ENCODE results near the gene BRS3. TPM values are rescaled to one million over a fixed set of nuclear protein-coding genes. Genes with fewer than 3 reads are reported as not detected.

The BRS3 gene
- polyA plus RNA-seq, 1 donor (not counting 4 experiments of a cell fraction or from before 2014, with no cell fraction given): not detected

GRCh38 chrX:136542281-136542680 is 54.5 kb downstream of the BRS3 start:
- TF ChIP-seq CTCF (optimal IDR thresholded peaks at IDR 0.05 in 1 of 3, IDR thresholded peaks at IDR 0.05 in 1 of 3, conservative IDR thresholded peaks at IDR 0.05 in 1 of 3; ENCODE audit: extremely low read depth in 1 of 3, insufficient read depth in 2 of 3, low read length in 3 of 3) (no peak), EZH2 (IDR thresholded peaks at IDR 0.05; ENCODE audit: low read length) (no peak)
- Histone ChIP-seq H3K9ac (ENCODE audit: control insufficient read depth, extremely low read depth, insufficient read depth, low read length) (no peak overlapping the region), H3K4me2 (ENCODE audit: control insufficient read depth, extremely low read depth, insufficient read depth, low read depth, low read length) (no peak overlapping the region), H3K36me3 (ENCODE audit: control insufficient read depth in 2 of 2, extremely low read depth in 1 of 2, insufficient read depth in 2 of 2, low read length in 2 of 2) (no peaks in the 10 kb centered on the region), H3K79me2 (ENCODE audit: control insufficient read depth, insufficient read depth, low read length) (no peaks in the 10 kb centered on the region), H3K27me3 (ENCODE audit: control insufficient read depth, extremely low read depth, insufficient read depth, low read length) (no peaks in the 10 kb centered on the region), H3K4me3 (ENCODE audit: control insufficient read depth in 2 of 3, extremely low read depth in 1 of 3, insufficient read depth in 2 of 3, low read depth in 1 of 3, low read length in 3 of 3) (no peak overlapping the region), H3K9me3 (ENCODE audit: control insufficient read depth, low read depth, low read length) (no peaks in the 10 kb centered on the region), H3K27ac (ENCODE audit: control insufficient read depth, insufficient read depth, low read length) (no peak overlapping the region), H3K9me1 (ENCODE audit: control insufficient read depth, extremely low read depth, insufficient read depth, low read length) (no peaks in the 10 kb centered on the region), H2AFZ (ENCODE audit: control insufficient read depth, low read length) (no peak overlapping the region), H3K4me1 (ENCODE audit: control insufficient read depth, extremely low read depth, insufficient read depth, low read length) (no peaks in the 10 kb centered on the region), H4K20me1 (ENCODE audit: control insufficient read depth, extremely low read depth, insufficient read depth, low read length) (no peaks in the 10 kb centered on the region)
- DNase-seq (ENCODE audit: low read depth, low spot score) (no peak), FAIRE-seq (no peak)
- dilution Hi-C loops (cut with MboI; ENCODE audit: extremely low pct_ligation_motif_present, low sequenced_read_pairs): no loop called here

Other genes with a start within 250 kb of the BRS3 start
- 9.7 to 13.6 TPM (median 12.5 TPM) in 3 replicates for gene MAP7D3, start 236.5 kb upstream of the BRS3 start, polyA plus RNA-seq
- gene ADGRG4, start 187.0 kb upstream of the BRS3 start, polyA plus RNA-seq: not detected in 3 replicates
- gene HTATSF1, start 9.6 kb downstream of the BRS3 start, polyA plus RNA-seq: 0.71 to 3.1 TPM (median 1.2 TPM) in 3 replicates
- gene VGLL1, start 44.3 kb downstream of the BRS3 start, polyA plus RNA-seq: 4.1 to 6.7 TPM (median 6.4 TPM) in 3 replicates
- not detected in 3 replicates for gene CD40LG, start 160.2 kb downstream of the BRS3 start, polyA plus RNA-seq